Activated CD8-positive, alpha-beta memory T cell treated with anti-CD3 and anti-CD28 coated beads for 36 hours (primary cell): ENCODE data around the gene KRTAP24-1. TPM values are rescaled to one million over a fixed set of nuclear protein-coding genes. Genes with fewer than 3 reads are reported as not detected.

Experiments used
- CTCF ChIA-PET: fragments of 350-600 bp; sonication (Branson Sonifier 250); formaldehyde crosslinking; loops from one replicate; lab custom pipeline; 2021; ENCODE audit warnings: antibody characterized with exemption; lab: Charles Lee
- POLR2A ChIA-PET: fragments of 350-600 bp; sonication (Branson Sonifier 250); formaldehyde crosslinking; loops from one replicate; lab custom pipeline; 2021; ENCODE audit warnings: antibody characterized with exemption; lab: Charles Lee
- total RNA-seq, 2 experiments: library from RNA; stranded (reverse); gene quantifications; one replicate each; pipeline ENCODE4 v1.2.3, GENCODE V29; 2021

KRTAP24-1 gene
- total RNA-seq, 2 experiments from 2014 or later: not detected

DNA sequence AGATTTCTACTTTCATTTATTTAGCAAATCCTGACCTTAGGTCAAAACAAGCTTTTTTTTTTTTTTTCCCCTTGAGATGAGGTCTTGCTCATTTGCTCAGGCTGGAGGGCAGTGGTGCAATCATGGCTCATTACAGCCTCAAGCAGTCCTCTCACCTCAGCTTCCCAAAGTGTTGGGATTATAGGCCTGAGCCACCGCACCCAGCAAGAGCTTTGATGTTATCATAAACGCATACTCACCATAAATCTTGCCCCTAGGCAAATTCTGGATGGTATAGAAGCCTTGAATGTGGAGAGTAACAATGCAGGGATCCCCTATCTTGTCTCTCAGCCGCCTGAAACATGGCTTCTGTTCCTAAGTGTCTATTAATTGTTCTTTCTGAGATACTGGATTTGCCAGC is 42.1 kb downstream of the KRTAP24-1 start:
- CTCF ChIA-PET: no interaction called here
- POLR2A ChIA-PET: no interaction called here

DNA sequence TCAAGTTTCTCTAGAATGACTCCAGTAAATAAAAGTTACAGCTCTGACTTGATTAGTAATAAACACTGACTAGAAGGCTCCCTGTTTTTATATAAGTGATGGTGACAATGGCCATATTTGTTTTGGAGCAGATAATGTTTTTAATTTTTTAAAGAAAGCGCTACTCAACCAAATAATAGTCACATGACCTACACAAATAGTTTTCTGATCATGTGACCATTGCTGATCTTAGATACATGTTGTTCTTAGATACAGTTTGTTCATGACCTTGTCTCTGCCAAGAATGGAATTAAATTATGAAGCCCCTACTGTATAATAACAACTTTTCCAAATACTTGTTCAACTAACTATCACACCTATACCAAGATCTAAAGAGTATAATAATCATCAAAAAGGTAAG is 44.6 kb downstream of the KRTAP24-1 start:
- POLR2A ChIA-PET: no interaction called here
- CTCF ChIA-PET: no interaction called here

DNA sequence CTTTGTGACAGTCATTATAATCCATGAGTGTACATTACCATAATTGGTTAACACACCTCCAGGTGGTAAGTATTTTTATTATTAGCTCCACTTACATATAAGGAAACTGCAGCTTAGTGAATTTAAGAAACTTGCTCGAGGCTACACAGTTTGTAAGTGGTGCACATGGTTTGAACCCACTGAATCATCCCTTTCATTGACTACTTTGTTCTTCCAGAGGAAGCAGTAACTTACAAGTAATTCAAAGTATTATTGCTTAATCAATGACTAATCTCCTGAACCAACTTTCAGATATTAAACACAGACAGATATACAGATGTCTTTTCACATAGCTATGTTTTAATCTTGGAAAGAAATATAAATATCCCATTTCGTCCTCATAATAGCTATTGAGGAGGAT is 48.1 kb downstream of the KRTAP24-1 start:
- POLR2A ChIA-PET: no interaction called here
- CTCF ChIA-PET: no interaction called here

DNA sequence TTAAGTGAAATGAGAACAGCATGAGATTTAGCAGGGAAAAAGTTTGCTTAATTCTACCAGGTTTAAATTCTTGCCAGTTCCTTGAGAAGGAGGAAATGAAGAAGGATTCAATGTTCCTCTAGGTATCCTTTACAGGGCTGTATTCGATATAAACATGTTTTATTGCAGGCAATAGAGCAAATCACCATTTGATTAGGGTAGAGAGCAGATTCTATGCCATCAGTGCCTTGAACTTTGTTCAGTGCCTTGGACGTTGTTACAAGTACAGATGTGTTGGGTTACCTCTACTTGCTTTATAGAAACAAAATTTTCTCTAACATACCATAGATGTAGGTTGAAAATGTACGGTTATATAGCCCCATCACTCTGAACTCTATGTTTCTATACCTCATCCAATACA is 48.7 kb downstream of the KRTAP24-1 start:
- CTCF ChIA-PET: no interaction called here
- POLR2A ChIA-PET: no interaction called here

DNA sequence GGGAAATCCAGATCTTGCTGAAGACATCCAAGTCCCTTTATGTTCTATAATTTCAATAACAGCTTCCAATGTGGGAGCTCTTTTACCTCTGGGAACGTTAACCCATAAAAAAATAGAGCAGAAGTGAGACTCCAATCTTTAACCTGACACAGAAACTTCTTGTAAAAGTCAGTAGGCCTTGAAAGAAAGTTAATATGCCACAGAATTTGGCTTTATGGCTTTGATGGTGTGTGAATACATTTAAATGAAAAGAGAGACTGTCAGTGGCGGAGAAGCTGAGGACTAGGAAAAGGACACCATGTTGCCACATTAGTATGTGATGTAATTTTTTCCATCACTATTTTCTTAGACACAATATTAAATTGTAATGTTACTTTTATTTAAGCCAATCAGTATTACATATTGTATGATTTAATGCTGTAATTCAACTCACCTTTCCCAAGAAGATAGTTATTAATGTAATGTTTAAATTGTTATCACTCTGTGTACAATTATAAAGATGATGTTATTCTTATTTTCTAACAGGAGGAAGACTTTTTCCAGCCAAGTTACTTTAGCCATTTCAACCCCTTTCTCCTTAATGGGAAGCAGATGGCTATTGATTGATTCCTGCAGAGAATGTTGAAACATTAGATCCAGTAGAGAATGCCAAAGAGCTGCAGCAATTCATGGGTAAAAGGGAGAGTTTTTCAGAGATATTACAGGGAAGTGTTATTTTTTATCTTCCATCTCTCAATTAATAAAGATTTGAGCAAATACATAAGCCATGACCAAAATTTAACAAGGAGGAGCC is 49.3 kb downstream of the KRTAP24-1 start:
- CTCF ChIA-PET: no interaction called here
- POLR2A ChIA-PET: no interaction called here

DNA sequence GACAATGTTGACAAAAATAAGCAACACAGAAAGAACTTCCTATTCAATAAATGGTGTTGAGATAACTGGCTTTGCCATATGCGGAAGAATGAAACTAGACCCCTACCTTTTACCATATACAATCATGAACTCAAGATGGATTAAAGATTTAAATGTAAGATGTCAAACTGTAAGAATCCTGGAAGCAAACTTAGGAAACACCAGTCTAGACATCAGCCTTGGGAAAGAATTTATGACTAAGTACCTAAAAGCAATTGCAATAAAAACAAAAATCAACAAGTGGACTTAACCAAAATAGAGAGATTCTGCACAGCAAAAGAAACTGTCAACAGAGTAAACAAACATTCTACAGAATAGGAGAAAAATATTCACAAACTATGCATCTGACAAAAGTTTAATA is 50.7 kb downstream of the KRTAP24-1 start:
- POLR2A ChIA-PET: no interaction called here
- CTCF ChIA-PET: no interaction called here

Other genes starting within 250 kb of the KRTAP24-1 start
- not detected for gene CLDN17, start 116.1 kb downstream of the KRTAP24-1 start, total RNA-seq
- gene CLDN8, start 66.9 kb downstream of the KRTAP24-1 start, total RNA-seq: not detected
- gene KRTAP25-1, start 6.6 kb upstream of the KRTAP24-1 start, total RNA-seq: not detected
- not detected for gene KRTAP26-1, start 37.4 kb upstream of the KRTAP24-1 start, total RNA-seq
- gene KRTAP27-1, start 54.7 kb upstream of the KRTAP24-1 start, total RNA-seq: not detected
- not detected for gene KRTAP23-1, start 65.7 kb upstream of the KRTAP24-1 start, total RNA-seq
- gene KRTAP13-2, start 89.3 kb upstream of the KRTAP24-1 start, total RNA-seq: not detected
- not detected for gene KRTAP13-1, start 113.1 kb upstream of the KRTAP24-1 start, total RNA-seq
- gene KRTAP13-3, start 143.0 kb upstream of the KRTAP24-1 start, total RNA-seq: not detected
- gene KRTAP13-4, start 147.3 kb upstream of the KRTAP24-1 start, total RNA-seq: not detected
- gene KRTAP15-1, start 157.3 kb upstream of the KRTAP24-1 start, total RNA-seq: not detected
- not detected for gene KRTAP19-1, start 197.4 kb upstream of the KRTAP24-1 start, total RNA-seq
- not detected for gene KRTAP19-2, start 204.5 kb upstream of the KRTAP24-1 start, total RNA-seq
- not detected for gene KRTAP19-3, start 209.1 kb upstream of the KRTAP24-1 start, total RNA-seq
- not detected for gene KRTAP19-4, start 214.2 kb upstream of the KRTAP24-1 start, total RNA-seq
- not detected for gene KRTAP19-5, start 219.2 kb upstream of the KRTAP24-1 start, total RNA-seq